Left kidney (tissue), 8 donors: ENCODE measurements around the gene FSIP2. TPM values are rescaled to one million over a fixed set of nuclear protein-coding genes. Genes with fewer than 3 reads are reported as not detected.

Experiments
- DNase-seq: peaks from one replicate; pipeline ENCODE4 v3.0.0-alpha.2; 2013
- long read RNA-seq, 8 donors: transcript quantifications; one replicate each; lab custom pipeline, GENCODE V29; 2026
- polyA plus RNA-seq: library from polyadenylated mRNA; unstranded; fragments of 120-200 nt; gene quantifications from one replicate; pipeline ENCODE4 v1.2.1, GENCODE V29; 2013; ENCODE audit not compliant: insufficient read length

The FSIP2 gene
- 4.1 TPM for polyA plus RNA-seq
- long read RNA-seq, donor 1: 0 reads
- long read RNA-seq, donor 2: 0 reads
- long read RNA-seq, donor 3: 0 reads
- long read RNA-seq, donor 4: 0 reads
- long read RNA-seq, donor 5: 0 reads
- long read RNA-seq, donor 6: 0 reads
- long read RNA-seq, donor 7: 0 reads
- long read RNA-seq, donor 8: 0 reads

GRCh38 chr2:185738679-185739472 lies at the start of gene FSIP2:
TSS of gene FSIP2 (plus strand) at chr2:185738804. CDS start at chr2:185738895, 91 bp downstream.
- peak; percentile 62 for DNase-seq

GRCh38 chr2:185689906-185690539 lies 48.6 kb upstream of the FSIP2 start:
- no peak for DNase-seq

GRCh38 chr2:185695711-185696235 lies 42.8 kb upstream of the FSIP2 start:
- DNase-seq: peak; percentile 10

- no peak for DNase-seq
These were observed 37.7 kb upstream of the FSIP2 start for GRCh38 chr2:185700883-185701282.

- no peak for DNase-seq
These were observed 3.9 kb upstream of the FSIP2 start for GRCh38 chr2:185734658-185735057.

- no peak for DNase-seq
These were observed 2.4 kb upstream of the FSIP2 start for GRCh38 chr2:185736210-185736609.

GRCh38 chr2:185745864-185746859 lies 7.6 kb downstream of the FSIP2 start:
- no peak for DNase-seq

GRCh38 chr2:185757356-185757755 lies 18.8 kb downstream of the FSIP2 start:
- no peak for DNase-seq

- no peak for DNase-seq
These were observed 32.8 kb downstream of the FSIP2 start for GRCh38 chr2:185771396-185771795.

- no peak for DNase-seq
These were observed 42.3 kb downstream of the FSIP2 start for GRCh38 chr2:185780890-185781289.

GRCh38 chr2:185782223-185782769 lies 43.7 kb downstream of the FSIP2 start:
- DNase-seq: no peak

GRCh38 chr2:185785156-185785555 lies 46.6 kb downstream of the FSIP2 start:
- no peak for DNase-seq

GRCh38 chr2:185785851-185786473 lies 47.4 kb downstream of the FSIP2 start:
- DNase-seq: no peak

GRCh38 chr2:185787227-185788145 lies 48.9 kb downstream of the FSIP2 start:
- DNase-seq: no peak

- no peak for DNase-seq
These were observed 51.8 kb downstream of the FSIP2 start for GRCh38 chr2:185790361-185790760.

GRCh38 chr2:185793532-185794345 lies 55.1 kb downstream of the FSIP2 start:
- DNase-seq: no peak

GRCh38 chr2:185796758-185797157 lies 58.2 kb downstream of the FSIP2 start:
- no peak for DNase-seq

- DNase-seq: no peak
These were observed 64.3 kb downstream of the FSIP2 start for GRCh38 chr2:185802926-185803325.

- no peak for DNase-seq
These were observed 68.2 kb downstream of the FSIP2 start for GRCh38 chr2:185806783-185807182.
